ENCODE data around the gene PPIL1.

DNA sequence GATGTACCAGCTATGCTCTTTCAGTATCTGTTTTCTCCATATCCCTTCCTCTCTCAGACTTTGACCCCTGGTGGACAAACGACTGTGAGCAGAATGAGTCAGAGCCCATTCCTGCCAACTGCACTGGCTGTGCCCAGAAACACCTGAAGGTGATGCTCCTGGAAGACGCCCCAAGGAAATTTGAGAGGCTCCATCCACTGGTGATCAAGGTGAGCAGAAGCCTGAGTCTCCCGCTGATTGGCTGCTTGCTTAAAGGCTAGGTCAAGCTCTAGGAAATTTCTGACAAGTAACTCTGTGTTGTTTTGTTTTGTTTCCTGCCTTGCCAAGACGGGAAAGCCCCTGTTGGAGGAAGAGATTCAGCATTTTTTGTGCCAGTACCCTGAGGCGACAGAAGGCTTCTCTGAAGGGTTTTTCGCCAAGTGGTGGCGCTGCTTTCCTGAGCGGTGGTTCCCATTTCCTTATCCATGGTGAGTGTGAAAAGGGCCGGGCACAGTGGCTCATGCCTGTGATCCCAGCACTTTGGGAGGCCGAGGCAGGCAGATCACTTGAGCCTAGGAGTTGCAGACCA lies 39.7 kb upstream of the PPIL1 start:
- TF ChIP-seq, protein P1, sequence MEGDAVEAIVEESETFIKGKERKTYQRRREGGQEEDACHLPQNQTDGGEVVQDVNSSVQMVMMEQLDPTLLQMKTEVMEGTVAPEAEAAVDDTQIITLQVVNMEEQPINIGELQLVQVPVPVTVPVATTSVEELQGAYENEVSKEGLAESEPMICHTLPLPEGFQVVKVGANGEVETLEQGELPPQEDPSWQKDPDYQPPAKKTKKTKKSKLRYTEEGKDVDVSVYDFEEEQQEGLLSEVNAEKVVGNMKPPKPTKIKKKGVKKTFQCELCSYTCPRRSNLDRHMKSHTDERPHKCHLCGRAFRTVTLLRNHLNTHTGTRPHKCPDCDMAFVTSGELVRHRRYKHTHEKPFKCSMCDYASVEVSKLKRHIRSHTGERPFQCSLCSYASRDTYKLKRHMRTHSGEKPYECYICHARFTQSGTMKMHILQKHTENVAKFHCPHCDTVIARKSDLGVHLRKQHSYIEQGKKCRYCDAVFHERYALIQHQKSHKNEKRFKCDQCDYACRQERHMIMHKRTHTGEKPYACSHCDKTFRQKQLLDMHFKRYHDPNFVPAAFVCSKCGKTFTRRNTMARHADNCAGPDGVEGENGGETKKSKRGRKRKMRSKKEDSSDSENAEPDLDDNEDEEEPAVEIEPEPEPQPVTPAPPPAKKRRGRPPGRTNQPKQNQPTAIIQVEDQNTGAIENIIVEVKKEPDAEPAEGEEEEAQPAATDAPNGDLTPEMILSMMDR (IDR thresholded peaks at IDR 0.05), result no peak
- TF ChIP-seq POLR2A (IDR thresholded peaks at IDR 0.05), result no peak
